PFSK-1 (cell line): ENCODE data around the gene HTR3A.

Experiments used
- FOXP2 ChIP-seq: optimal IDR thresholded peaks from 2 replicates; pipeline ENCODE3; 2011; ENCODE audit warnings: borderline replicate concordance, control low read depth, inconsistent platforms; ENCODE audit not compliant: insufficient read depth; ENCODE audit errors: extremely low read length, extremely low read depth
- POLR2AphosphoS5 ChIP-seq: IDR thresholded peaks from 2 replicates; pipeline ENCODE4 v1.6.1; 2012; ENCODE audit warnings: low read depth, mild to moderate bottlenecking, control low read depth, low read length, moderate library complexity
- SIN3A ChIP-seq: IDR thresholded peaks from 2 replicates; pipeline ENCODE4 v1.6.1; 2012; ENCODE audit warnings: mild to moderate bottlenecking, low read length, moderate library complexity, borderline replicate concordance; ENCODE audit not compliant: insufficient read depth
- TAF1 ChIP-seq: IDR thresholded peaks from 2 replicates; pipeline ENCODE4 v1.6.1; 2012; ENCODE audit warnings: low read length, control low read depth, borderline replicate concordance; ENCODE audit not compliant: insufficient read depth
- TF ChIP-seq, protein P1 (sequence below), 2 experiments: IDR thresholded peaks; 2 replicates each; pipeline versions ENCODE4 v1.6.1 to v1.8.0; 2011 to 2012; ENCODE audit warnings: low read depth in 2 of 2, low read length in 2 of 2, control low read depth in 1 of 2, inconsistent platforms in 1 of 2, mild to moderate bottlenecking in 1 of 2, moderate library complexity in 1 of 2; ENCODE audit not compliant: insufficient read depth in 1 of 2

Gene HTR3A

DNA sequence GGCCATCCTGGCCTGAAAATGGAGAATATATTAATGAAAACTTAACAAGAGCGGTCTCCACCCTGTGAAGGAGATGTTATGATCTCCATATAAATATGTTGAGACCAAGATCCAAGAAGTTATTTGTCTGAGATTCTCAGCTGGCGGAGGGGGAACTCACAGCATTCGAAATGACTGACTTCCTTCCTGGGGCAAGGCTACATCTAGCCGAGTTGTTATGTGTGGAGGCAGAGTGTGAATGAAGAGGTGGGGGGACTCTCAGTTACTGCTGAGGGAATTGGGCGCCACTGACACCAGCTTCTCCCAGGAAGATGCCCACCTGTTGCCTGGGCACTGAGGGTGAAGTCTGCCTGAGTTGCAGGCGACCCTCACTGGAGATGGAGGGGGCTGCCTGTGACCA, 5.9 kb downstream of the HTR3A start:
- no peak for TF ChIP-seq POLR2AphosphoS5
- TF ChIP-seq SIN3A: no peak
- TF ChIP-seq FOXP2: no peak
- TF ChIP-seq, protein P1, sequence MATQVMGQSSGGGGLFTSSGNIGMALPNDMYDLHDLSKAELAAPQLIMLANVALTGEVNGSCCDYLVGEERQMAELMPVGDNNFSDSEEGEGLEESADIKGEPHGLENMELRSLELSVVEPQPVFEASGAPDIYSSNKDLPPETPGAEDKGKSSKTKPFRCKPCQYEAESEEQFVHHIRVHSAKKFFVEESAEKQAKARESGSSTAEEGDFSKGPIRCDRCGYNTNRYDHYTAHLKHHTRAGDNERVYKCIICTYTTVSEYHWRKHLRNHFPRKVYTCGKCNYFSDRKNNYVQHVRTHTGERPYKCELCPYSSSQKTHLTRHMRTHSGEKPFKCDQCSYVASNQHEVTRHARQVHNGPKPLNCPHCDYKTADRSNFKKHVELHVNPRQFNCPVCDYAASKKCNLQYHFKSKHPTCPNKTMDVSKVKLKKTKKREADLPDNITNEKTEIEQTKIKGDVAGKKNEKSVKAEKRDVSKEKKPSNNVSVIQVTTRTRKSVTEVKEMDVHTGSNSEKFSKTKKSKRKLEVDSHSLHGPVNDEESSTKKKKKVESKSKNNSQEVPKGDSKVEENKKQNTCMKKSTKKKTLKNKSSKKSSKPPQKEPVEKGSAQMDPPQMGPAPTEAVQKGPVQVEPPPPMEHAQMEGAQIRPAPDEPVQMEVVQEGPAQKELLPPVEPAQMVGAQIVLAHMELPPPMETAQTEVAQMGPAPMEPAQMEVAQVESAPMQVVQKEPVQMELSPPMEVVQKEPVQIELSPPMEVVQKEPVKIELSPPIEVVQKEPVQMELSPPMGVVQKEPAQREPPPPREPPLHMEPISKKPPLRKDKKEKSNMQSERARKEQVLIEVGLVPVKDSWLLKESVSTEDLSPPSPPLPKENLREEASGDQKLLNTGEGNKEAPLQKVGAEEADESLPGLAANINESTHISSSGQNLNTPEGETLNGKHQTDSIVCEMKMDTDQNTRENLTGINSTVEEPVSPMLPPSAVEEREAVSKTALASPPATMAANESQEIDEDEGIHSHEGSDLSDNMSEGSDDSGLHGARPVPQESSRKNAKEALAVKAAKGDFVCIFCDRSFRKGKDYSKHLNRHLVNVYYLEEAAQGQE (IDR thresholded peaks at IDR 0.05; ENCODE audit: insufficient read depth in 1 of 2, low read depth in 2 of 2, low read length in 2 of 2): no peak
- no peak for TF ChIP-seq TAF1

DNA sequence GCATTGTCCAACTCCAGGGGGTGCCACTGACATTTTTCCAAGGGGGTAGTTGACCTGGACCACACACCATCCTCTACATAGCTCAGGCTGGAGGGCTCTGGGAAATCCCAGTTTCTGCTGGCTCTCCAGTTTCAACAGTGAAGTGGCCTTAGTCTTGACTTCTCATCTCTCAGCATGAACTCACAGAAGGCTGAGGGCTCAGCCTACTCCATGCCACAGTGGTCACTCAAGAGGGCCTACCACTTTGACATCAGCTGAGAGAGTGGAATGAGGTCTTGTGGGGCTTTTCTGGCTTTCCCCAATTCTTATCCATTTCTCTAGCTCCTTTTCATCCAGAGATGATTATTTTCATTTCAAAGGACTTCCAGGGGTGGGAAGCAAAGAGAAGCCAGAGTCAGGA, 7.4 kb downstream of the HTR3A start:
- TF ChIP-seq FOXP2 (no peak), POLR2AphosphoS5 (no peak), SIN3A (no peak), TAF1 (no peak)
- TF ChIP-seq, protein P1 (IDR thresholded peaks at IDR 0.05; ENCODE audit: insufficient read depth in 1 of 2, low read depth in 2 of 2, low read length in 2 of 2): no peak

DNA sequence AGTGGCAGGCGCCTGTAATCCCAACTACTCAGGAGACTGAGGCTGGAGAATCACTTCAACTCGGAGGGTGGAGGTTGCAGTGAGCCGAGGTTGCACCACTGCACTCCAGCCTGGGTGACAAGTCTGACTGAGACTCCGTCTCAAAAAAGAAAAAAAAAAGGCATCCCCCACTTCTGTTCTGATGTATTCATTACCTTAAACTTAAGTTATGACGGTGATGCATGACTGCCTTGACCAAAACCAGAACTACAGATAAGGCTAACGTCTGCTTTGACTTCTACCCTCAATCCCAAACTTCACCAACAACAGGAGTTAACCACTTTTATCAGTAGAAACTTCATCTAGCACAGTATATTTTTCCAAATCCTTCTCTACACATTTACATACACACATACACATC, 9.9 kb downstream of the HTR3A start:
- TF ChIP-seq POLR2AphosphoS5 (no peak), SIN3A (no peak), TAF1 (no peak), FOXP2 (no peak)
- TF ChIP-seq, protein P1 (IDR thresholded peaks at IDR 0.05; ENCODE audit: insufficient read depth in 1 of 2, low read depth in 2 of 2, low read length in 2 of 2): no peak

DNA sequence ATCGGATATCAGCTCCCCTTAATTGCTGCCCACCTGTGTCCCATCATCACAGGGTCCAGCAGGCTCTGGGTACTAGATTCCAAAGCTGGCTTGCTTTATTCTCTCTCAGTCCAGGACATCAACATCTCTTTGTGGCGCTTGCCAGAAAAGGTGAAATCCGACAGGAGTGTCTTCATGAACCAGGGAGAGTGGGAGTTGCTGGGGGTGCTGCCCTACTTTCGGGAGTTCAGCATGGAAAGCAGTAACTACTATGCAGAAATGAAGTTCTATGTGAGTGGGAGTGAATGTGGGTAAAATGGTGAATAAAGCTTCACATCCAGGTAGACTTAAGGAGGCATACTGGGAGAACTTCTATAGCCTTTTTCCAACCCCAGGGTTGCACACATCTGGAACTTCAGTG, 11.0 kb downstream of the HTR3A start:
- TF ChIP-seq POLR2AphosphoS5 (no peak), SIN3A (no peak), TAF1 (no peak), FOXP2 (no peak)
- TF ChIP-seq, protein P1 (IDR thresholded peaks at IDR 0.05; ENCODE audit: insufficient read depth in 1 of 2, low read depth in 2 of 2, low read length in 2 of 2): no peak
